Mononuclear cell (primary cell): ENCODE data around the gene MAD1L1. TPM values are rescaled to one million over a fixed set of nuclear protein-coding genes. Genes with fewer than 3 reads are reported as not detected.

Experiments
- H3K27me3 ChIP-seq: 2 replicates; pipeline ENCODE4 v1.6.0; 2011; ENCODE audit warnings: low read length, control low read depth; ENCODE audit not compliant: insufficient read depth
- H3K4me1 ChIP-seq: 2 replicates; pipeline ENCODE4 v1.5.1; 2011; ENCODE audit warnings: mild to moderate bottlenecking, low read length, control low read depth; ENCODE audit not compliant: insufficient read depth
- H3K4me3 ChIP-seq: 2 replicates; pipeline ENCODE4 v1.5.1; 2011; ENCODE audit warnings: mild to moderate bottlenecking, low read length, moderate library complexity
- H3K9me3 ChIP-seq: 2 replicates; pipeline ENCODE4 v1.5.1; 2011; ENCODE audit warnings: low read depth, mild to moderate bottlenecking, control low read depth, low read length
- total RNA-seq: library from RNA; depleted of rRNA; stranded (reverse); fragments of >200 nt; gene quantifications from one replicate; pipeline ENCODE4 v1.2.3, GENCODE V29; 2012

Gene MAD1L1
- total RNA-seq, 1 donor: 74.2 TPM

DNA sequence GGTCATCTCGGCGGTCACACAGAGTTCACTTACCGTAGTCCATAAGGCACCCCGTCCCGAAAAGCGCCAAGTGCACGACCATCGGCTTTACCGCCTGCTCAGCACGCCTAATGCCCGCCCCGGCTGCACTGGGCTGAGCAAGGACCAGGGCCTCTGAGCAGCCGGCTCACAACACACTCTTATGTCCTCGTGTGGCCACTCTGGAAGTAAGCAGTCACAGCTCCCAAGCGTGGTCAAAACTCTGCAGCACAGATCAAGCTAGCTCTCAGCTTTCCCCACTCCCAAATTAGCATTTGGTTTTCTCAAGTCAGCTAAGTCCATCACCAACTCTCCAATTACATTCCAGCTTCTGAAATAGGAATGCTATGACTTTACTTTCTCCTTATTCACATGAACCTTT, 57.7 kb downstream of the MAD1L1 start:
- Histone ChIP-seq H3K4me1 (no peaks in the 10 kb centered on the region), H3K4me3 (no peak overlapping the region), H3K9me3 (no peaks in the 10 kb centered on the region), H3K27me3 (no peaks in the 10 kb centered on the region)

- Histone ChIP-seq H3K9me3 (no peaks in the 10 kb centered on the region), H3K4me3 (no peak overlapping the region), H3K4me1 (no peaks in the 10 kb centered on the region), H3K27me3 (no peaks in the 10 kb centered on the region)
Observed at GRCh38 chr7:2173189-2173827, 59.4 kb downstream of the MAD1L1 start.

- Histone ChIP-seq H3K4me1 (no peaks in the 10 kb centered on the region), H3K27me3 (no peaks in the 10 kb centered on the region), H3K9me3 (no peaks in the 10 kb centered on the region), H3K4me3 (no peak overlapping the region)
Observed at GRCh38 chr7:2172311-2173188, 60.2 kb downstream of the MAD1L1 start.

DNA sequence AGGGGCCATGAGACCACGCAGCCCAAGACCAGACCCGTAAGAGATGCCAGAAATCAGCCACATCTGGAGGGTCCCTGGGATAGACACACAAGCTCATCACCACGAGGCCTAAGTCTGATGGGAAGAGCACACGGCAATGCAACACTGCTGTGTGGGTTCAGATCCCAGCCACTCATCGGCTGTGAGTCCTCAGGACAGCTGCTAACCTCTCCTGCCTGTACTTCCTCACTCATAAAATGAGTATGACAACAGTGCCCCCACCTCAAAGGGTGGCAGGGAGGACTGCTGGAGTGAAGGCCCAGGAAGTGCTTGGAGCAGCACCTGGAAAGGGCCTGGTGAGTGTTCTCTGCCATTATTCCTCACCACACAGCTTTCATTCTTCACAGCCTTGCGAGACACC, 60.9 kb downstream of the MAD1L1 start:
- Histone ChIP-seq H3K9me3 (no peaks in the 10 kb centered on the region), H3K4me1 (no peaks in the 10 kb centered on the region), H3K4me3 (no peak overlapping the region), H3K27me3 (no peaks in the 10 kb centered on the region)

DNA sequence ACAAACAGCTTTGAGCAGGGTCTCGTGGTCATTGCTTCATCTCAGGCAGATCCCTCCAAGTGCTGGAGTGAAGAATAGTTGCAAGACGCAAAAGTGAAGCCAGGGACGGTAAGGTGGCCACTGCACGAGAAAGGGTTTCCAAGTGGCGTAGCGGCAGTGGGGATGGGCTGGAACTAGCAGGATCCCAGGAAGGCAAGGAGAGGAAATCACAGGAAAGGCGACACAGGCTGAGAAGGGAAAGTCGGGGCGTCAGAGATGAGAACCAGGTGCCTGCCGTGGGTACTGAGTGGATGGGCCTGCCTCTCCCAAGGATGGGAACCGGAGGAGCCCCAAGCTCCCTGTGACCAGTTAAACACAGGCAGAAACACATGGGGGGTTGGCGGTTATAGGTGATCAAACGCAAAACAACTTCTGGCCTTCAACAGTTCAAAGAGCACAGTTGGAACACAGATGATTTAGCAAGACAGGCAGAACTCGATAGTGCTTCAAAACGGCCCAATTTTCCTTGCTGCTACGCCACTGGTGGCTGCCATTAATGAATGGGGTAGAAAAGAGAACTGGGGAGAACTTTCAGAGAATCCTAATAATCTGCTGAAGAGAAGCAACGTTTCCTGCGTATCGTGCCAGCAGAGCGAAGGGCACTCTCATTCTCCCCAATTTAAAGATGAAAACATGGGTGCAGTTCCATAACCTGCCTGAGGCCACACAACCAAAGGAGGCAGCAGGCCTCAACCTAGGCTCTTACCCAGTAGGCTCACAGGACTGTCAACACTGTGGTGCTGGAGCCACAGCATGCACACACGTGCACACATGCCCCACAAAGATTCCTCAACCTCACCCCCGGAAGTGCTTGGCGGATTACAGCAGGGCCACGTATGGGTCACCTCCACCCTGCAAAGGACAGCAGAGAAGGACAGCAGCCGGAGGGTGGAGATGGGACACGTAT, 61.9 kb downstream of the MAD1L1 start:
- Histone ChIP-seq H3K27me3 (no peaks in the 10 kb centered on the region), H3K9me3 (no peaks in the 10 kb centered on the region), H3K4me3 (no peak overlapping the region), H3K4me1 (no peaks in the 10 kb centered on the region)

DNA sequence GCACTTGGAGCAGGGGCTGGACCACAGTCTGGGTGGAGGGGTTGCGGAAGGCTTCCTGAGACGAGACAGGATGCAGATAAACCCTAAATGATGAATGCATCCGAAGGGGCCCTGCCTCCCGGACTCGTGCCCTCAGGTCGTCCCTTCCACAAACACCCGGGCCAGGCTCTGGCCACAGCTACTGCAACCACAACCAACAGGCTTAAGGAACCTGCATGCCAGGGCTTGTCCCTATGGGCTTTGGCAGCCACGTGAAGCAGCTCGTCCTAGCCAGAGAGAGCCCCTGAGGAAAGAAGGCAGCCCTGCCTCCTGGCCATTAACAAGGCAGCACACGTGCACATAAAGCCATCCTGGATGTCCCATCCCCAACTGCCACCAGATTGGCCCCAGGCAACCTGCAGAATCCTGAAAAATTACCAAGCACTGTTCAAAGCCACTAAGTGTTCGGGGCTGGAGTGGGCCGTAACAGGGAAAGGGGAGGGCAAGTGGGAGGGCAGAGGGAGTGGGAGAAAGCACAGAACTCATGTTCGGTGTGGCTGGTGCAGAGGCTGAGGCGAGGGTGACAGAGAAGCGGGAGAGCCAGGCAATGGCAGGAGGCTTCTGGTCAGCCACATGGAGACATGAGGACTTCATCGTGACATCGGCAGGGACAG, 62.7 kb downstream of the MAD1L1 start:
- Histone ChIP-seq H3K9me3 (no peaks in the 10 kb centered on the region), H3K4me3 (no peak overlapping the region), H3K27me3 (no peaks in the 10 kb centered on the region), H3K4me1 (no peaks in the 10 kb centered on the region)

GRCh38 chr7:2168615-2169311, 64.0 kb downstream of the MAD1L1 start:
- Histone ChIP-seq H3K4me3 (no peak overlapping the region), H3K4me1 (no peaks in the 10 kb centered on the region), H3K27me3 (no peaks in the 10 kb centered on the region), H3K9me3 (no peaks in the 10 kb centered on the region)

DNA sequence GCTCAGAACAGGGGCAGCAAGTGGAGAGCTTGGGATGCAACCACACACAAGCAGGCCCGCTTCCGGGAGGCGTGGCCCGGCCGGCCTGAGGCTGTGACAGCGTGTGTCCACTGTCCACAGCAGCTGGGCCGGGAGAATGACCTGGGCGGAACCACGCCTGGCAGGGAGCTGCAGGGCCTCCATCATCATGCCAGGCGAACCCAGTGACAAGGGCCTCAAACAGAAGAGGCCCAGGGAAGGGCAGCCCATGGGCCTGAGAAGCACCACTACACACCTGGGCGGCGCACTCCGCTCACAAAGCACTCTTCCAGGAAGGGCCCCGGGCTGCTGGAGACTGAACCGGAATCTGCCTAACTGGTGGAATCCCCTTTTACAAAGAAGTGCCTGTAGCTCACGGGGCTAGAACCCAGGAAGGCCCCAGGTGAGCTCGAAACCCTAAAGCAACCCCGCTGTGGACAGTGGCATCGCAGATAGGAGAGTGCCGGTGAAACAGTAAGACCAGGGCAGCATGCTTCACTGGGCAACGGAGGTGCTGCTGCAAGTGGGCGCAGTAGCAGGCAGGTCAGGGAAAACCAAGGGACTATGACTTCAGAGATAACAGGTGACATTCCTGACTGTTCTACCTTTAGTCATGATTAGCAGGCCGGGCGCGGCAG, 66.0 kb downstream of the MAD1L1 start:
- Histone ChIP-seq H3K4me1 (no peaks in the 10 kb centered on the region), H3K9me3 (no peaks in the 10 kb centered on the region), H3K27me3 (no peaks in the 10 kb centered on the region), H3K4me3 (no peak overlapping the region)

GRCh38 chr7:2165610-2166594, 66.8 kb downstream of the MAD1L1 start:
- H3K9me3 ChIP-seq: no peaks in the 10 kb centered on the region
- no peak overlapping the region for H3K4me3 ChIP-seq
- H3K27me3 ChIP-seq: no peaks in the 10 kb centered on the region
- H3K4me1 ChIP-seq: no peaks in the 10 kb centered on the region

- no peaks in the 10 kb centered on the region for H3K27me3 ChIP-seq
- H3K4me1 ChIP-seq: no peaks in the 10 kb centered on the region
- no peak overlapping the region for H3K4me3 ChIP-seq
- no peaks in the 10 kb centered on the region for H3K9me3 ChIP-seq
Observed at GRCh38 chr7:2165239-2165609, 67.5 kb downstream of the MAD1L1 start.

- Histone ChIP-seq H3K9me3 (no peaks in the 10 kb centered on the region), H3K4me1 (no peaks in the 10 kb centered on the region), H3K4me3 (no peak overlapping the region), H3K27me3 (no peaks in the 10 kb centered on the region)
Observed at GRCh38 chr7:2164646-2165045, 68.1 kb downstream of the MAD1L1 start.

GRCh38 chr7:2163600-2164555, 68.9 kb downstream of the MAD1L1 start:
- H3K27me3 ChIP-seq: no peaks in the 10 kb centered on the region
- no peak overlapping the region for H3K4me3 ChIP-seq
- H3K4me1 ChIP-seq: no peaks in the 10 kb centered on the region
- H3K9me3 ChIP-seq: no peaks in the 10 kb centered on the region
